ENCODE measurements around the gene CHRM2.

The CHRM2 gene

GRCh38 chr7:136997735-136998134, 129.3 kb downstream of the CHRM2 start:
- CTCF ChIA-PET: no interaction called here
- no peak for DNase-seq (ENCODE audit: low spot score)
- POLR2A ChIA-PET (ENCODE audit: low non-redundant PET): no interaction called here
- TF ChIP-seq CTCF (conservative IDR thresholded peaks at IDR 0.05; ENCODE audit: low read depth): no peak
- H3K27ac ChIP-seq: no peak overlapping the region

GRCh38 chr7:136998495-136998894, 130.0 kb downstream of the CHRM2 start:
- POLR2A ChIA-PET (ENCODE audit: low non-redundant PET): no interaction called here
- TF ChIP-seq CTCF (conservative IDR thresholded peaks at IDR 0.05; ENCODE audit: low read depth): no peak
- DNase-seq (ENCODE audit: low spot score): no peak
- CTCF ChIA-PET: no interaction called here
- H3K27ac ChIP-seq: no peak overlapping the region

DNA sequence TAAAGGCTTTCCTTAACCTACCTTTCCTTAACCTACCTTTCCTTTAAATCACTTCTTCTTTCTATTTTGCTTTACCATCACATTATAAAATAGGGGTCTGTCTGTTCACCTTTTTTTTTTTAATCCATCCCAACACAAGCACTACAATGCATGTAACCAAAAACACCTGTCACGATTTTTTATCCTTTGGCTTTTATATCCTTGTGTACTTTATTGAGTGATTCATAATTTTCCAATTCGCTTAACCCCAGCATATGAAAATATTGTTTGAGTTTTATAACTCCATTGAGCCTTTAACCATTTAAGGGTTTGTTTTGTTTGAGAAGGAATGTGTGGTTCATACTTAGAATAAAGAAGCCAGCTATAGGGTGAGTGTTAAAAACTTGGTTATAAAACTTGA, 132.2 kb downstream of the CHRM2 start:
- no peak for DNase-seq (ENCODE audit: low spot score)
- CTCF ChIA-PET: no interaction called here
- POLR2A ChIA-PET (ENCODE audit: low non-redundant PET): no interaction called here
- H3K27ac ChIP-seq: no peak overlapping the region
- no peak for TF ChIP-seq CTCF (conservative IDR thresholded peaks at IDR 0.05; ENCODE audit: low read depth)

- POLR2A ChIA-PET (ENCODE audit: low non-redundant PET): no interaction called here
- DNase-seq (ENCODE audit: low spot score): no peak
Measured at GRCh38 chr7:137001041-137001440, 132.6 kb downstream of the CHRM2 start.

GRCh38 chr7:137001478-137001877, 133.0 kb downstream of the CHRM2 start:
- CTCF ChIA-PET: no interaction called here
- H3K27ac ChIP-seq: no peak overlapping the region
- no peak for TF ChIP-seq CTCF (conservative IDR thresholded peaks at IDR 0.05; ENCODE audit: low read depth)
- POLR2A ChIA-PET (ENCODE audit: low non-redundant PET): no interaction called here
- no peak for DNase-seq (ENCODE audit: low spot score)

More at GRCh38 chr7:137001041-137001440, 132.6 kb downstream of the CHRM2 start:
- CTCF ChIA-PET: no interaction called here
- no peak for TF ChIP-seq CTCF (conservative IDR thresholded peaks at IDR 0.05; ENCODE audit: low read depth)
- H3K27ac ChIP-seq: no peak overlapping the region

- CTCF ChIA-PET: no interaction called here
- no peak for DNase-seq (ENCODE audit: low spot score)
- POLR2A ChIA-PET (ENCODE audit: low non-redundant PET): no interaction called here
- TF ChIP-seq CTCF (conservative IDR thresholded peaks at IDR 0.05; ENCODE audit: low read depth): no peak
- no peak overlapping the region for H3K27ac ChIP-seq
Measured at GRCh38 chr7:137003086-137003485, 134.6 kb downstream of the CHRM2 start.

DNA sequence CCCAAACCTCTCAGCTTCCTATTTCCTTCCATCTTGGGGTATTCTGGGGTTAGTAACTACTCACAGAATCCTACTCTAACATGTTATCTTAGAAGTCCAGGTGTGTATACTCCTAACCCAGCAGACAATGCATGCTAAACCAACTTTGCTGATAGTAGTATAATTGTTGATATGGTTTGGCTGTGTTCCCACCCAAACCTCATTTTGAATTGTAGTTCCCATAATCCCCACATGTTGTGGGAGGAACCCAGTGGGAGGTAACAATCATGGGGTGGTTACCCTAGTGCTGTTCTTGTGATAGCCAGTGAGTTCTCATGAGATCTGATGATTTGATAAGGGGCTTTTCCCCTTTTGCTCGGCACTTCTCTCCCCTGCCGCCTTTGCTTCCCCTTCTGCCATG, 135.1 kb downstream of the CHRM2 start:
- no peak for DNase-seq (ENCODE audit: low spot score)
- H3K27ac ChIP-seq: no peak overlapping the region
- no peak for TF ChIP-seq CTCF (conservative IDR thresholded peaks at IDR 0.05; ENCODE audit: low read depth)
- CTCF ChIA-PET: no interaction called here
- POLR2A ChIA-PET (ENCODE audit: low non-redundant PET): no interaction called here
